ENCODE data around the gene HS1BP3.

The HS1BP3 gene

GRCh38 chr2:20687260-20687832 lies 36.4 kb upstream of the HS1BP3 start:
- TF ChIP-seq CTCF (IDR thresholded peaks at IDR 0.05; ENCODE audit: poor library complexity, severe bottlenecking): no peak
- DNase-seq (ENCODE audit: low spot score): no peak
- no peak overlapping the region for H3K27ac ChIP-seq (ENCODE audit: poor library complexity, severe bottlenecking)
- H3K36me3 ChIP-seq (ENCODE audit: low read depth): peaks cover 10% of the 10 kb centered on the region; the same call in 1 of the 2 replicates
- no peaks in the 10 kb centered on the region for H3K4me1 ChIP-seq (ENCODE audit: insufficient read depth, poor library complexity, severe bottlenecking)
- H3K27me3 ChIP-seq (ENCODE audit: insufficient read depth, poor library complexity, severe bottlenecking): no peaks in the 10 kb centered on the region
- no peak for ATAC-seq (ENCODE audit: low read depth)
- no peaks in the 10 kb centered on the region for H3K9me3 ChIP-seq (ENCODE audit: severe bottlenecking)
- H3K4me3 ChIP-seq (ENCODE audit: severe bottlenecking): no peak overlapping the region

GRCh38 chr2:20684581-20685063 lies 33.7 kb upstream of the HS1BP3 start:
- Histone ChIP-seq H3K27ac (ENCODE audit: poor library complexity, severe bottlenecking) (no peak overlapping the region), H3K27me3 (ENCODE audit: insufficient read depth, poor library complexity, severe bottlenecking) (no peaks in the 10 kb centered on the region), H3K36me3 (ENCODE audit: low read depth) (peaks cover 10% of the 10 kb centered on the region; the same call in 1 of the 2 replicates), H3K9me3 (ENCODE audit: severe bottlenecking) (no peaks in the 10 kb centered on the region), H3K4me1 (ENCODE audit: insufficient read depth, poor library complexity, severe bottlenecking) (no peaks in the 10 kb centered on the region), H3K4me3 (ENCODE audit: severe bottlenecking) (no peak overlapping the region)
- TF ChIP-seq CTCF (IDR thresholded peaks at IDR 0.05; ENCODE audit: poor library complexity, severe bottlenecking): no peak
- ATAC-seq (ENCODE audit: low read depth): no peak
- no peak for DNase-seq (ENCODE audit: low spot score)

GRCh38 chr2:20682167-20682920 lies 31.4 kb upstream of the HS1BP3 start:
- Histone ChIP-seq H3K36me3 (ENCODE audit: low read depth) (peaks cover 10% of the 10 kb centered on the region; the same call in 1 of the 2 replicates), H3K27ac (ENCODE audit: poor library complexity, severe bottlenecking) (no peak overlapping the region), H3K27me3 (ENCODE audit: insufficient read depth, poor library complexity, severe bottlenecking) (no peaks in the 10 kb centered on the region), H3K4me1 (ENCODE audit: insufficient read depth, poor library complexity, severe bottlenecking) (no peaks in the 10 kb centered on the region), H3K4me3 (ENCODE audit: severe bottlenecking) (no peak overlapping the region), H3K9me3 (ENCODE audit: severe bottlenecking) (no peaks in the 10 kb centered on the region)
- peak; percentile 9 for TF ChIP-seq CTCF (IDR thresholded peaks at IDR 0.05; ENCODE audit: poor library complexity, severe bottlenecking)
- no peak for DNase-seq (ENCODE audit: low spot score)
- no peak for ATAC-seq (ENCODE audit: low read depth)

GRCh38 chr2:20680744-20681375 lies 30.0 kb upstream of the HS1BP3 start:
- no peaks in the 10 kb centered on the region for H3K9me3 ChIP-seq (ENCODE audit: severe bottlenecking)
- no peak overlapping the region for H3K27ac ChIP-seq (ENCODE audit: poor library complexity, severe bottlenecking)
- TF ChIP-seq CTCF (IDR thresholded peaks at IDR 0.05; ENCODE audit: poor library complexity, severe bottlenecking): no peak
- ATAC-seq (ENCODE audit: low read depth) (no peak), DNase-seq (ENCODE audit: low spot score) (no peak)
- H3K4me1 ChIP-seq (ENCODE audit: insufficient read depth, poor library complexity, severe bottlenecking): no peaks in the 10 kb centered on the region
- H3K36me3 ChIP-seq (ENCODE audit: low read depth): peaks cover 8% of the 10 kb centered on the region; the same call in 1 of the 2 replicates
- no peaks in the 10 kb centered on the region for H3K27me3 ChIP-seq (ENCODE audit: insufficient read depth, poor library complexity, severe bottlenecking)
- no peak overlapping the region for H3K4me3 ChIP-seq (ENCODE audit: severe bottlenecking)
